Right atrium auricular region (tissue), 2 donors: Measurements from ENCODE around the gene SPSB1. TPM values are rescaled to one million over a fixed set of nuclear protein-coding genes. Genes with fewer than 3 reads are reported as not detected.

ENCODE experiments used
- DNase-seq: peaks from one replicate; pipeline ENCODE4 v3.0.0-alpha.2; 2019; ENCODE audit warnings: low spot score
- H3K27ac ChIP-seq, 2 donors: fragments of 200-600 bp; sonication (generic); 1 replicate in 1 of 2; 2 replicates in 1 of 2; pipeline ENCODE4 v1.5.1; 2016 to 2019
- H3K27me3 ChIP-seq, 2 donors: fragments of 200-600 bp; sonication (generic); one replicate each; pipeline versions ENCODE4 v1.5.1 to v1.6.0; 2017 to 2019
- H3K36me3 ChIP-seq: fragments of 200-600 bp; sonication (generic); one replicate; pipeline ENCODE4 v1.5.1; 2016
- H3K4me1 ChIP-seq, 2 donors: fragments of 200-600 bp; sonication (generic); one replicate each; pipeline versions ENCODE4 v1.5.1 to v1.6.0; 2017 to 2019
- H3K4me3 ChIP-seq, 2 donors: fragments of 200-600 bp; sonication (generic); 1 replicate in 1 of 2; 2 replicates in 1 of 2; pipeline ENCODE4 v1.5.1; 2017 to 2019; ENCODE audit warnings: mild to moderate bottlenecking in 1 of 2, moderate library complexity in 1 of 2
- H3K9me3 ChIP-seq, 2 donors: fragments of 200-600 bp; sonication (generic); one replicate each; pipeline ENCODE4 v1.5.1; 2019
- CTCF ChIP-seq, 2 donors: fragments of 200-600 bp; sonication (generic); IDR thresholded peaks; one replicate each; pipeline ENCODE4 v1.5.1; 2019; ENCODE audit warnings: antibody characterized with exemption in 2 of 2
- total RNA-seq, 2 donors: library from RNA; depleted of rRNA; stranded (reverse); fragments of >200 nt; gene quantifications; one replicate each; pipeline ENCODE4 v1.1.0, GENCODE V29; 2016

SPSB1 gene
- total RNA-seq, 2 donors from 2014 or later = 20.1 to 20.8 TPM

GRCh38 chr1:9278116-9278515 is 14.6 kb upstream of the SPSB1 start:
- H3K4me1 ChIP-seq = peaks cover 0 to 22% of the 10 kb centered on the region in 2 donors
- H3K36me3 ChIP-seq = no peaks in the 10 kb centered on the region
- H3K9me3 ChIP-seq = no peaks in the 10 kb centered on the region
- TF ChIP-seq CTCF (IDR thresholded peaks at IDR 0.05) = no peak
- DNase-seq = no peak
- peak overlapping the region in 1 of 2 donors; percentile 29 for H3K27ac ChIP-seq
- H3K27me3 ChIP-seq = no peaks in the 10 kb centered on the region
- no peak overlapping the region for H3K4me3 ChIP-seq

GRCh38 chr1:9278585-9279153 is 14.0 kb upstream of the SPSB1 start:
- no peak for DNase-seq
- peaks cover 0 to 22% of the 10 kb centered on the region in 2 donors for H3K4me1 ChIP-seq
- H3K4me3 ChIP-seq = no peak overlapping the region
- H3K27me3 ChIP-seq = no peaks in the 10 kb centered on the region
- H3K27ac ChIP-seq = peak overlapping the region in 1 of 2 donors; percentile 29
- TF ChIP-seq CTCF (IDR thresholded peaks at IDR 0.05) = no peak
- no peaks in the 10 kb centered on the region for H3K9me3 ChIP-seq
- no peaks in the 10 kb centered on the region for H3K36me3 ChIP-seq

- Histone ChIP-seq H3K27me3 (no peaks in the 10 kb centered on the region), H3K9me3 (peaks cover 0 to 4% of the 10 kb centered on the region in 2 donors), H3K27ac (peak overlapping the region in 1 of 2 donors; percentile 29), H3K4me3 (no peak overlapping the region), H3K36me3 (no peaks in the 10 kb centered on the region), H3K4me1 (peaks cover 0 to 22% of the 10 kb centered on the region in 2 donors)
- DNase-seq = no peak
- no peak for TF ChIP-seq CTCF (IDR thresholded peaks at IDR 0.05)
These were observed 13.4 kb upstream of the SPSB1 start for GRCh38 chr1:9279172-9279840.

- peaks cover 0 to 13% of the 10 kb centered on the region in 2 donors for H3K9me3 ChIP-seq
- no peak overlapping the region for H3K27ac ChIP-seq
- DNase-seq = peak; percentile 88
- no peaks in the 10 kb centered on the region for H3K36me3 ChIP-seq
- peaks cover 0 to 22% of the 10 kb centered on the region in 2 donors for H3K4me1 ChIP-seq
- no peak for TF ChIP-seq CTCF (IDR thresholded peaks at IDR 0.05)
- H3K27me3 ChIP-seq = no peaks in the 10 kb centered on the region
- H3K4me3 ChIP-seq = no peak overlapping the region
These were observed 12.5 kb upstream of the SPSB1 start for GRCh38 chr1:9280015-9280860.

- Histone ChIP-seq H3K27ac (no peak overlapping the region), H3K4me3 (no peak overlapping the region), H3K36me3 (no peaks in the 10 kb centered on the region), H3K4me1 (peaks cover 0 to 22% of the 10 kb centered on the region in 2 donors), H3K9me3 (peaks cover 0 to 23% of the 10 kb centered on the region in 2 donors), H3K27me3 (no peaks in the 10 kb centered on the region)
- no peak for DNase-seq
- no peak for TF ChIP-seq CTCF (IDR thresholded peaks at IDR 0.05)
These were observed 11.4 kb upstream of the SPSB1 start for GRCh38 chr1:9281071-9281827.
